Liver (tissue), 9 donors: ENCODE data around the gene ANKRD53. TPM values are rescaled to one million over a fixed set of nuclear protein-coding genes. Genes with fewer than 3 reads are reported as not detected.

ENCODE experiments used
- DNase-seq: peaks from one replicate; pipeline ENCODE4 v3.0.0-alpha.2; 2017; ENCODE audit warnings: low spot score
- H3K27ac ChIP-seq, 2 donors: one replicate each; pipeline ENCODE4 v1.7.0; 2013; ENCODE audit warnings: inconsistent platforms in 2 of 2, low read length in 2 of 2, control low read depth in 1 of 2, low read depth in 1 of 2, mild to moderate bottlenecking in 1 of 2
- H3K27me3 ChIP-seq, 4 donors: one replicate each; pipeline versions ENCODE4 v1.6.1 to v1.7.0; 2013; ENCODE audit warnings: low read length in 3 of 4, inconsistent platforms in 1 of 4, mild to moderate bottlenecking in 1 of 4, moderate library complexity in 1 of 4; ENCODE audit not compliant: control insufficient read depth in 4 of 4, insufficient read depth in 4 of 4
- H3K36me3 ChIP-seq, 4 donors: one replicate each; pipeline versions ENCODE4 v1.6.1 to v1.7.0; 2013; ENCODE audit warnings: low read length in 3 of 4, mild to moderate bottlenecking in 3 of 4, low read depth in 1 of 4, moderate library complexity in 1 of 4; ENCODE audit not compliant: control insufficient read depth in 4 of 4, insufficient read depth in 3 of 4
- H3K4me1 ChIP-seq, 4 donors: one replicate each; pipeline versions ENCODE4 v1.6.1 to v1.7.0; 2013; ENCODE audit warnings: low read length in 3 of 4, mild to moderate bottlenecking in 3 of 4, moderate library complexity in 1 of 4; ENCODE audit not compliant: control insufficient read depth in 4 of 4, insufficient read depth in 4 of 4
- H3K4me3 ChIP-seq, 3 donors: one replicate each; pipeline versions ENCODE4 v1.6.1 to v1.7.0; 2013; ENCODE audit warnings: low read length in 3 of 3, control low read depth in 1 of 3, low read depth in 1 of 3, mild to moderate bottlenecking in 1 of 3
- H3K9ac ChIP-seq, 2 donors: one replicate each; pipeline ENCODE4 v1.7.0; 2013; ENCODE audit warnings: low read length in 2 of 2, mild to moderate bottlenecking in 2 of 2, moderate library complexity in 2 of 2, control low read depth in 1 of 2, low read depth in 1 of 2
- H3K9me3 ChIP-seq, 4 donors: one replicate each; pipeline versions ENCODE4 v1.6.1 to v1.7.0; 2013; ENCODE audit warnings: low read length in 3 of 4; ENCODE audit not compliant: control insufficient read depth in 4 of 4
- ATF3 ChIP-seq: IDR thresholded peaks from 2 replicates; pipeline ENCODE4 v1.6.1; 2016; ENCODE audit warnings: antibody characterized with exemption
- CTCF ChIP-seq: fragments of 150-350 bp; IDR thresholded peaks from 2 replicates; pipeline ENCODE4 v1.5.1; 2017; ENCODE audit warnings: improper control_type of control experiment, low read depth, low read length; ENCODE audit not compliant: missing input control
- EGR1 ChIP-seq, 2 donors: IDR thresholded peaks; 2 replicates each; pipeline ENCODE4 v1.6.1; 2016 to 2018; ENCODE audit warnings: antibody characterized with exemption in 2 of 2, low read depth in 2 of 2
- FOXA1 ChIP-seq: IDR thresholded peaks from 2 replicates; pipeline ENCODE4 v1.6.1; 2016; ENCODE audit warnings: antibody characterized with exemption
- FOXA2 ChIP-seq: IDR thresholded peaks from 2 replicates; pipeline ENCODE4 v1.6.1; 2016; ENCODE audit warnings: antibody characterized with exemption
- GABPA ChIP-seq, 2 donors: IDR thresholded peaks in 1 of 2; conservative IDR thresholded peaks in 1 of 2; 2 replicates each; pipeline ENCODE4 v1.6.1; 2016; ENCODE audit warnings: antibody characterized with exemption in 2 of 2, mild to moderate bottlenecking in 1 of 2, moderate library complexity in 1 of 2
- HNF4A ChIP-seq, 2 donors: conservative IDR thresholded peaks; 2 replicates each; pipeline ENCODE4 v1.6.1; 2016; ENCODE audit warnings: antibody characterized with exemption in 2 of 2, mild to moderate bottlenecking in 2 of 2
- HNF4G ChIP-seq: IDR thresholded peaks from 2 replicates; pipeline ENCODE4 v1.6.1; 2016; ENCODE audit warnings: antibody characterized with exemption
- JUND ChIP-seq, 2 donors: IDR thresholded peaks; 2 replicates each; pipeline ENCODE4 v1.6.1; 2016; ENCODE audit warnings: antibody characterized with exemption in 2 of 2
- MAX ChIP-seq: IDR thresholded peaks from 2 replicates; pipeline ENCODE4 v1.6.1; 2016; ENCODE audit warnings: antibody characterized with exemption
- NR2F2 ChIP-seq: IDR thresholded peaks from 2 replicates; pipeline ENCODE4 v1.6.1; 2016; ENCODE audit warnings: antibody characterized with exemption
- RAD21 ChIP-seq, 2 donors: IDR thresholded peaks; 2 replicates each; pipeline ENCODE4 v1.6.1; 2016; ENCODE audit warnings: antibody characterized with exemption in 2 of 2, mild to moderate bottlenecking in 2 of 2
- REST ChIP-seq: IDR thresholded peaks from 2 replicates; pipeline ENCODE4 v1.6.1; 2016; ENCODE audit warnings: antibody characterized with exemption, mild to moderate bottlenecking
- RXRA ChIP-seq, 2 donors: IDR thresholded peaks; 2 replicates each; pipeline ENCODE4 v1.6.1; 2017 to 2018; ENCODE audit warnings: antibody characterized with exemption in 2 of 2, mild to moderate bottlenecking in 1 of 2
- SP1 ChIP-seq: IDR thresholded peaks from 2 replicates; pipeline ENCODE4 v1.6.1; 2018; ENCODE audit warnings: antibody characterized with exemption, mild to moderate bottlenecking
- TAF1 ChIP-seq: conservative IDR thresholded peaks from 2 replicates; pipeline ENCODE4 v1.6.1; 2016; ENCODE audit warnings: antibody characterized with exemption, mild to moderate bottlenecking
- YY1 ChIP-seq: IDR thresholded peaks from 2 replicates; pipeline ENCODE4 v1.6.1; 2016; ENCODE audit warnings: antibody characterized with exemption, mild to moderate bottlenecking
- ZBTB33 ChIP-seq: IDR thresholded peaks from 2 replicates; pipeline ENCODE4 v1.6.1; 2016; ENCODE audit warnings: antibody characterized with exemption
- WGBS: extraction: QIAGEN DNeasy Blood & Tissue Kit; methylation state at CpG from one replicate; pipeline ENCODE4 v1.1.7; 2013; 5-methylcytosine and 5-hydroxymethylcytosine counted together
- polyA plus RNA-seq, 2 donors: library from polyadenylated mRNA; stranded (reverse) in 1 of 2; unstranded in 1 of 2; fragments of 200-250 nt in 1 of 2; fragments of >200 nt in 1 of 2; fragmentation: Nextera tagmentation in 1 of 2; extraction: Ambion mirVana in 1 of 2; gene quantifications; one replicate each; pipeline versions ENCODE4 v1.2.1 to v1.2.3, GENCODE V29; 2013 to 2015
- total RNA-seq, 2 donors: library from RNA; depleted of rRNA; stranded (reverse); fragments of >200 nt; gene quantifications; one replicate each; pipeline ENCODE4 v1.2.3, GENCODE V29; 2014
- donor health status: healthy.
- donor health status: healthy.
- donor health status: healthy.
- donor health status: healthy.
- donor health status: healthy.

ANKRD53 gene
- total and polyA plus RNA-seq, 4 donors: 0.29 to 0.50 (median 0.39) TPM

GRCh38 chr2:70941701-70942100 is 36.7 kb upstream of the ANKRD53 start:
- H3K4me3 ChIP-seq: no peak overlapping the region
- no peak overlapping the region for H3K27ac ChIP-seq
- H3K27me3 ChIP-seq: no peaks in the 10 kb centered on the region
- WGBS: 75% methylated on average over 5 of the region's 5 CpGs
- no peaks in the 10 kb centered on the region for H3K9me3 ChIP-seq
- no peaks in the 10 kb centered on the region for H3K4me1 ChIP-seq
- no peak for TF ChIP-seq ZBTB33
- no peak for DNase-seq
- H3K9ac ChIP-seq: no peak overlapping the region
- no peaks in the 10 kb centered on the region for H3K36me3 ChIP-seq

- DNase-seq: no peak
- Histone ChIP-seq H3K27me3 (peaks cover 0 to 3% (median 0%) of the 10 kb centered on the region in 4 donors), H3K9ac (no peak overlapping the region), H3K4me1 (no peaks in the 10 kb centered on the region), H3K9me3 (no peaks in the 10 kb centered on the region), H3K4me3 (no peak overlapping the region), H3K27ac (no peak overlapping the region), H3K36me3 (no peaks in the 10 kb centered on the region)
- TF ChIP-seq HNF4A (conservative IDR thresholded peaks at IDR 0.05): no peak
- TF ChIP-seq EGR1 (IDR thresholded peaks at IDR 0.05; ENCODE audit: low read depth in 2 of 2): no peak
- TF ChIP-seq ATF3: no peak
- TF ChIP-seq NR2F2: no peak
- no peak for TF ChIP-seq FOXA2
- no peak for TF ChIP-seq RXRA (IDR thresholded peaks at IDR 0.05)
- no peak for TF ChIP-seq JUND (IDR thresholded peaks at IDR 0.05)
- no peak for TF ChIP-seq FOXA1
- TF ChIP-seq GABPA (IDR thresholded peaks at IDR 0.05 in 1 of 2, conservative IDR thresholded peaks at IDR 0.05 in 1 of 2): no peak
- TF ChIP-seq RAD21 (IDR thresholded peaks at IDR 0.05): no peak
- TF ChIP-seq MAX: no peak
- TF ChIP-seq SP1: no peak
- no peak for TF ChIP-seq YY1
- TF ChIP-seq ZBTB33: no peak
- TF ChIP-seq CTCF: no peak
- TF ChIP-seq TAF1: no peak
- no peak for TF ChIP-seq HNF4G
- no peak for TF ChIP-seq REST
- WGBS: 70% methylated on average over 6 of the region's 6 CpGs
Measured at GRCh38 chr2:70942396-70943204, 35.8 kb upstream of the ANKRD53 start.
